Kidney (tissue), 14 donors: ENCODE results near the gene RNF145. TPM values are rescaled to one million over a fixed set of nuclear protein-coding genes. Genes with fewer than 3 reads are reported as not detected.

Experiments
- DNase-seq, 5 donors: peaks; one replicate each; pipeline ENCODE4 v3.0.0-alpha.2; 2013 to 2020
- FAIRE-seq: peaks from 2 replicates; lab custom pipeline; 2012; peaks lifted over from hg19 to GRCh38; lab: Jason Lieb, UNC
- H3K27ac ChIP-seq, 2 donors: one replicate each; pipeline ENCODE4 v1.7.0; 2013; ENCODE audit warnings: low read depth in 2 of 2, low read length in 2 of 2, inconsistent platforms in 1 of 2
- H3K27me3 ChIP-seq: one replicate; pipeline ENCODE4 v1.7.1; 2013; ENCODE audit warnings: low read length, inconsistent platforms; ENCODE audit not compliant: control insufficient read depth, insufficient read depth
- H3K36me3 ChIP-seq, 3 donors: one replicate each; pipeline versions ENCODE4 v1.7.0 to v1.7.1; 2013; ENCODE audit warnings: low read length in 3 of 3, control low read depth in 1 of 3, inconsistent platforms in 1 of 3; ENCODE audit not compliant: insufficient read depth in 3 of 3, control insufficient read depth in 2 of 3
- H3K4me1 ChIP-seq, 3 donors: one replicate each; pipeline versions ENCODE4 v1.7.0 to v1.7.1; 2013; ENCODE audit warnings: low read length in 3 of 3, inconsistent platforms in 1 of 3, low read depth in 1 of 3; ENCODE audit not compliant: control insufficient read depth in 2 of 3, insufficient read depth in 2 of 3
- H3K4me3 ChIP-seq, 3 donors: one replicate each; pipeline versions ENCODE4 v1.7.0 to v1.8.1; 2013; ENCODE audit warnings: low read length in 3 of 3, control low read depth in 1 of 3, inconsistent platforms in 1 of 3
- H3K9ac ChIP-seq, 3 donors: one replicate each; pipeline versions ENCODE4 v1.7.0 to v1.7.1; 2013; ENCODE audit warnings: low read length in 3 of 3, control low read depth in 1 of 3, inconsistent platforms in 1 of 3
- H3K9me3 ChIP-seq, 3 donors: one replicate each; pipeline versions ENCODE4 v1.7.0 to v1.7.1; 2013; ENCODE audit warnings: low read length in 3 of 3, control low read depth in 1 of 3, inconsistent platforms in 1 of 3; ENCODE audit not compliant: control insufficient read depth in 2 of 3, insufficient read depth in 1 of 3
- CTCF ChIP-seq: IDR thresholded peaks from 3 replicates; pipeline ENCODE4 v1.5.1; 2012; ENCODE audit warnings: mild to moderate bottlenecking, moderate library complexity, borderline replicate concordance; ENCODE audit not compliant: insufficient read depth; ENCODE audit errors: extremely low read depth
- intact Hi-C: fragments of 100-400 bp; cut with DNase I; formaldehyde crosslinking; loops from one replicate; pipeline ENCODE4 v1.11.1; 2022
- polyA plus RNA-seq: library from polyadenylated mRNA; stranded (reverse); fragments of 350-450 nt; fragmentation: Illumina TruSeq; extraction: RNeasy Lipid Tissue Mini Kit (QIAGEN cat#74804); gene quantifications from one replicate; pipeline ENCODE4 v1.2.3, GENCODE V29; 2014; ENCODE audit warnings: low read depth, low replicate concordance; ENCODE audit not compliant: insufficient read depth
- total RNA-seq: library from RNA; stranded (reverse); fragmentation: NEBNext Ultra II Directional; extraction: Animal tissue kit (Norgen Biotek cat#: 25700); gene quantifications from one replicate; pipeline ENCODE4 v1.2.1, GENCODE V29; 2021
- donor health status: control.
- donor health status: control.
- donor health status: control.
- donor health status: control.
- donor health status: control.
- donor health status: DM: yes; HTN: yes; CAD: no.
- donor health status: Normal renal cell carcinoma (clear cell type).

The RNF145 gene
- total and polyA plus RNA-seq, 2 donors from 2014 or later = 29.6 to 66.5 TPM

GRCh38 chr5:159224471-159224870 is 15.1 kb upstream of the RNF145 start:
- Histone ChIP-seq H3K27ac (no peak overlapping the region), H3K36me3 (no peaks in the 10 kb centered on the region), H3K9ac (no peak overlapping the region), H3K9me3 (no peaks in the 10 kb centered on the region), H3K4me3 (no peak overlapping the region), H3K27me3 (no peaks in the 10 kb centered on the region), H3K4me1 (no peaks in the 10 kb centered on the region)
- TF ChIP-seq CTCF = no peak
- FAIRE-seq (no peak), DNase-seq (no peak)
- intact Hi-C loops = no loop called here

- no peak for TF ChIP-seq CTCF
- FAIRE-seq = no peak
Measured at GRCh38 chr5:159223469-159223868, 14.1 kb upstream of the RNF145 start.

GRCh38 chr5:159220206-159220605 is 10.9 kb upstream of the RNF145 start:
- H3K9ac ChIP-seq = no peak overlapping the region
- H3K27me3 ChIP-seq = no peaks in the 10 kb centered on the region
- no peak for TF ChIP-seq CTCF
- intact Hi-C loops = no loop called here
- no peak overlapping the region for H3K27ac ChIP-seq
- FAIRE-seq (no peak), DNase-seq (no peak)
- peaks cover 4 to 6% (median 5%) of the 10 kb centered on the region in 3 donors for H3K4me1 ChIP-seq
- H3K4me3 ChIP-seq = no peak overlapping the region
- H3K36me3 ChIP-seq = no peaks in the 10 kb centered on the region
- no peaks in the 10 kb centered on the region for H3K9me3 ChIP-seq

More at GRCh38 chr5:159223469-159223868, 14.1 kb upstream of the RNF145 start:
- Histone ChIP-seq H3K9me3 (no peaks in the 10 kb centered on the region), H3K4me1 (peaks cover 3 to 6% (median 5%) of the 10 kb centered on the region in 3 donors), H3K4me3 (no peak overlapping the region), H3K9ac (no peak overlapping the region), H3K27me3 (no peaks in the 10 kb centered on the region), H3K27ac (no peak overlapping the region), H3K36me3 (no peaks in the 10 kb centered on the region)
- intact Hi-C loops = no loop called here
- DNase-seq = no peak

GRCh38 chr5:159218595-159219023 is 9.3 kb upstream of the RNF145 start:
- Histone ChIP-seq H3K27me3 (no peaks in the 10 kb centered on the region), H3K9me3 (no peaks in the 10 kb centered on the region), H3K9ac (no peak overlapping the region), H3K4me3 (no peak overlapping the region), H3K27ac (no peak overlapping the region), H3K4me1 (peaks cover 4 to 6% (median 5%) of the 10 kb centered on the region in 3 donors), H3K36me3 (no peaks in the 10 kb centered on the region)
- intact Hi-C loops = no loop called here
- FAIRE-seq = no peak
- peak in 1 of 5 donors; percentile 23 for DNase-seq
- TF ChIP-seq CTCF = no peak
